Prostate gland (tissue), 2 donors: Measurements from ENCODE around the gene BFSP1.

Experiments
- CTCF ChIP-seq, 4 experiments: fragments of 200-600 bp in 2 of 4; fragments of 450-650 bp in 2 of 4; sonication (generic) in 2 of 4; IDR thresholded peaks; 1 replicate in 3 of 4; 2 replicates in 1 of 4; pipeline ENCODE4 v1.5.1; 2016 to 2019; ENCODE audit warnings: antibody characterized with exemption in 4 of 4, mild to moderate bottlenecking in 2 of 4, moderate library complexity in 2 of 4
- POLR2A ChIP-seq: fragments of 450-650 bp; IDR thresholded peaks from one replicate; pipeline ENCODE4 v1.6.1; 2016; ENCODE audit warnings: antibody characterized with exemption, mild to moderate bottlenecking
- POLR2AphosphoS5 ChIP-seq: sonication (generic); formaldehyde crosslinking; IDR thresholded peaks from one replicate; pipeline ENCODE4 v1.6.1; 2017; ENCODE audit warnings: antibody characterized with exemption

- TF ChIP-seq POLR2A (no peak), CTCF (IDR thresholded peaks at IDR 0.05) (no peak), POLR2AphosphoS5 (no peak)
Observed at GRCh38 chr20:17479063-17479657, 52.0 kb downstream of the BFSP1 start.
